ENCODE measurements around the gene PPCDC.

The PPCDC gene

DNA sequence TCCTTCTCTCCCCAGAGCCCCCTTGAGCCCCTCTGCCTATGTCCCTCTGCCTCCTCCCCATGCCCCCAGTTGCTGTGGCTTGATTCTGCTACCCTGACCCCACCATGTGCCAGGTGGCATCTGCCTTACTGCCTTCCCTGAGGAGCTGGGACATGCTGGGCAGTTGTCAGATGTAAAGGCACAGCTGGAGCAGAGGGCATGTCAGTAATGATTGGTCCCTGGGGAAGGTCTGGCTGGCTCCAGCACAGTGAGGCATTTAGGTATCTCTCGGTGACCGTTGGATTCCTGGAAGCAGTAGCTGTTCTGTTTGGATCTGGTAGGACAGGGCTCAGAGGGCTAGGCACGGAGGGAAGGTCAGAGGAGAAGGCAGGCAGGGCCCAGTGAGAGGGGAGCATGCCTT is 3.5 kb upstream of the PPCDC start:
- no peak for DNase-seq

GRCh38 chr15:75021341-75021740 is 2.0 kb upstream of the PPCDC start:
- no peak for DNase-seq

- DNase-seq = no peak
These were observed 608 bp upstream of the PPCDC start for GRCh38 chr15:75022783-75023180.

DNA sequence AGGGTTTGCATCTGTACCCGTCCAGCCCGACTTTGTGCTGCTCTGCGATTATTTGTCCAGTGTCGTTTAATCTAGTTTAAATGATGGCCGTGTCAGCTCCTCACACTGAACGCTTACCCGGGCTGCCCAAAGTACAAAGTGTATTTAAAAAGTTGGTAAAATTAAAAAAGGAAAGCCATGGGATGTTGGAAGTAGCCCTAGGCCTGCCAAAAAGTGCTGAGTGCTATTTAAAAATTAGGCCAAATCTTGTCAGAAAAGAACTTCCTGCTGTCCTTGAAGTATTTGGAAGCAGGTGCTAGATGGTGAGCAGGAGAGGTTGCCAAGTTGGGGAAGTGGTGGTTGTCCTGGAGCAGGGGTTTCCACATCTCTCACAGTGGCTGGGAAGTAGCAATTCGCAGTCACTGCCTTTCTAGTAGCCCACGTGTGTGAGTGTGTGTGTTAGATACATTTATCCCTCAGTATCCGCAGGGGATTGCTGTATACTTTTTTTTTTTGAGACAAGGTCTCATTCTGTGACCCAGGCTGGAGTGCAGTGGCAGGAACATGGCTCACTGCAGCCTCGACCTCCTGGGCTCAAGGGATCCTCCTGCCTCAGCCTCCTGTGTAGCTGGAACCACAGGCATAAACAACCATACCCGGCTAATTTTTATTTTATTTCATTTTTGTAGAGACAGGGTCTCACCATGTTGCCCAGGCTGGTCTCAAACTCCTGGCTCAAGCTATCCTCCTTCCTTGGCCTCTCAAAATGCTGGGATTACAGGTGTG is 664 bp downstream of the PPCDC start:
- DNase-seq = peak in 1 of 2 experiments; percentile 32

GRCh38 chr15:75025107-75025506 is 1.7 kb downstream of the PPCDC start:
- no peak for DNase-seq

- no peak for DNase-seq
These were observed 2.3 kb downstream of the PPCDC start for GRCh38 chr15:75025548-75026260.

DNA sequence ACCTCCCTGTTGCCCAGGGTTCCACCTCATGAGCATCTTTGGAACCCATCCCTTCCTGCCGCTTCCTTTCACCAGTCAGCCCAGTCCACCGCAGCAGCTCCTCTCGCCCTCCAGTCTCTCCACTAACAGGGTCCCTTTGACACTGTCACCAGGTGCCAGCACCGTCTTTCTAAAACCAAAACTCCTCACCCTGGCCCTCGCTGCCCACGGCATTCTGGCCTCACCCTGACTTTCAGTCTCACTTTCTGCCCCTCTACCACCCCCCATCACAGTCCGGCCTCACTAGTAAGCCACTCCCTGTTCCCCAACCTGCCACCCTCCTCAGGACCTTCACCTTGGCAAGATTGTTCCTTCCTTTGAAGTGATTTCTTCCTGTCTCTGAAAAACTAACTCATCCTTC is 4.2 kb downstream of the PPCDC start:
- no peak for DNase-seq

DNA sequence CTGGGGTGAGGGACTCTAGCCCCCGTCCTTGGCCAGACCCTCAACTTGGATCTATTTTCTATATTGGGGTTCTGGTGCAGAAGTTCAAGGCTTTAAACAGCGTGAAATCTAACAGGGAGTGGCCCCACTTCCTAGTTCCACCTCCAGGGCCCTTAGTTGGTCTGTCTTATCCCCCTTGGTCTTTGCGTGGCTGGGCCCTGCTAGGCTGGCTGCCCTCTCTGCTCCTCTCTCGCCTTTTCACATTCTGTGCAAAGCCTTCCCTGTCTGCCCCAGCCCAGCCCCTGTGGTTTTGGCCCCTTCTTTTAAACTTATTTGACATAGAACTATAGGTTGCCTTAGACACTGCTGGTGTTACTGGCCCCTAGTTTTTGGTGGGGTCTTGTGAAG is 5.6 kb downstream of the PPCDC start:
- no peak for DNase-seq

DNA sequence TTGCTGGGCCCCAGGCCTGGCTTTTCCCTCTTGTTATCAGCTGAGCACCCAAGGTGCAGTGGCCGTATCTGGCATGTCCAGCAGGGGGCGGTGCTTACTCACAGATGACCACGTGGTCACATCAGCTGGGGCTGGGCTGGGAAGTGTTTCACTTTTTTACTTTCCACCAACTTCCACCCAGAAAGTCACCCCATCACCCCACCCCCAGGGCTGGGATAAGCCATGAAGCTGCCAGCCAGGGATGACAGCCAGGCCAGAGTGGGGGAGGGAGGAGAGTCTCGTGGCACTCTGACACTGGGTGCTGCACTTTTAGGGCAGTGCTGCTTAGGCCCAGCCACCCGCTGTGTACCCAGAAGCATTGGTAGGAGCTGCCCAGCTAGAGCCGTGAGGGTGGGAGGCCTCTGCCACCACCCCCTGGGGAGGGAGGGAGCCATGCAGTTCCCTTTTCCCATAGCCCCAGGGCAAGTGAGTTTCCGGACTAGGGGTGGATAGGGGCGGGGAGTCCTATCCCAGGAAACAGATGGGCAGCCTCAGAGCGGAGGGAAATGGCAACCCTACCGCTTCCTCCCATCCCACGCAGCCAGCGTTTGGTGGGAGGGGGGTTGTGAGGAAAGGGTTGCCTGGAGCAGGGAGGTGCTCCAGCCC is 6.1 kb downstream of the PPCDC start:
- peak; percentile 60 to 64 for DNase-seq

DNA sequence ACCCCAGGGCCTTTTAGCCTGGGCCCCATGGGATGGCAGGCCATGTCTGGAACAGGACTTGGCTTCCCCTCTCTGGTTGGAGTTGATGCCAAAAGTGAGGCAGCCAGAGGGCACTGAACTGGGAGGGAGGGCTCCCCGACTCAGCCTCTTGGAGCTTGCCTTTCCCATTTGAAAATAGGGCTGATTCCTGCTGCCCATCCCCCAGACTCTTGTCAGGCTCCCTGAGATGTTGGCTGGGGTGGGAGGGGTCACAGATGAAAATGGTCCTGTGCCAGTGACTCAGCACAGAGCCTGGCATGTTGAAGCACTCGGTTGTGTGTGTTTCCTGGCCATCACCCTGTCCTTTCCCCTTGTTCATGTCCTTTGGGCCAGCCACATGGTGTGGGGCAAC is 6.6 kb downstream of the PPCDC start:
- no peak for DNase-seq

GRCh38 chr15:75030424-75030823 is 7.0 kb downstream of the PPCDC start:
- DNase-seq = no peak

- no peak for DNase-seq
These were observed 8.5 kb downstream of the PPCDC start for GRCh38 chr15:75031848-75032247.

GRCh38 chr15:75032395-75032794 is 9.0 kb downstream of the PPCDC start:
- DNase-seq = no peak

- no peak for DNase-seq
These were observed 10.4 kb downstream of the PPCDC start for GRCh38 chr15:75033809-75034208.

- DNase-seq = no peak
These were observed 11.2 kb downstream of the PPCDC start for GRCh38 chr15:75034615-75035014.

GRCh38 chr15:75036212-75036616 is 12.8 kb downstream of the PPCDC start:
- no peak for DNase-seq

DNA sequence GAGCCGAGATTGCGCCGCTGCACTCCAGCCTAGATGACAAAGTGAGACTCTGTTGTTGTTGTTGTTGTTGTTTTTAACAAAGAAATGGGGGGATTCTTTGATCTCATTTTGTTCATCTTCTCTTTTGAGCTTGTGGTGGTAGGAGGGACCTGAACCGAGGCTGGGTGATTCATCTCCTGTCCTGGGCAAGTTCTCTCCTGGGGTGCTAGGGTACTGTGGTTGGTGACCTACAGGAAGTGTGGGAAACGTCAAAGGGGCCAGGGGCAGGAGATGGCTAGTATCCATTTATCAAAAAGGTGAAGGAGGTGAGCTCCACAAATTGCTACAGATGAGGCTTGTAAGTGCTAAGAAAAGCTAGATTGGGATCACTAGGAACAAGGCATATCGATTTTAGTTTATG is 14.3 kb downstream of the PPCDC start:
- no peak for DNase-seq

GRCh38 chr15:75038231-75038630 is 14.8 kb downstream of the PPCDC start:
- DNase-seq = no peak

DNA sequence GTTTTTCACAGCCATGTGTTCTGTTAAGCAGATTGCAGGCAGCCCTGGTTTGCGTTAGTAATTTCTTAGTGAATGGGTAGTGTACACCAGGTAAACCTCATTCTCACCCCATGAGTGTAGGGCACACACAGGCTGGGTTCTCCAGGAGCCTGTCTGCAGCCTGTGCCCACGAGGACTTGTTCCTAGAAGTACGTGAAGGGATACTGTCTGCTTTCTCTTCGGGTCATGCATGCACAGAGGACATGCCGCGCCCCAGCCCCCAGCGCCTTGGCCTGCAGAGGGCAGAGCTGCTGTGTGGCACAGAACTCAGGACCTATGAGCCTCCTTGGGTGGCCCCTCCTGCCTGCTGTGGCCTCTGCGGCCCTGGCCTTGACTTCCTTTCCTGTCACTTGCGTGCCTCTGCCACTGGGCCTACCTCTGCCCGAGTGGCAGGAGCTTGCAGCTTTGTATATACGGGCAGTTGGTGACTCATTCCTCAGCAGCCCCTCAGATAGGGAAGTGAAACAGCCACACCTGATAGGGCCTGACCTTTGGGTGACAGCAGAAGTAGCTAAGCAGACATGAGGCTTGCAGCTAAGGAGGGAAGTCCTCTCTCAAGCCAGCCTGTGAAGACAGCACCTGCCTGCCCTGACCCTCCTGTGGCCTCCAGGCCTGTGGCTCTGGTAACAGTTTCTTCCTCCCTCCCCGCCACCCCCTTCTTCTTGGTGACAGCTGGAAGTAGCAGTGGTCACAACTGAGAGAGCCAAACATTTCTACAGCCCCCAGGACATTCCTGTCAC is 19.5 kb downstream of the PPCDC start:
- DNase-seq = peak; percentile 15 to 39

DNA sequence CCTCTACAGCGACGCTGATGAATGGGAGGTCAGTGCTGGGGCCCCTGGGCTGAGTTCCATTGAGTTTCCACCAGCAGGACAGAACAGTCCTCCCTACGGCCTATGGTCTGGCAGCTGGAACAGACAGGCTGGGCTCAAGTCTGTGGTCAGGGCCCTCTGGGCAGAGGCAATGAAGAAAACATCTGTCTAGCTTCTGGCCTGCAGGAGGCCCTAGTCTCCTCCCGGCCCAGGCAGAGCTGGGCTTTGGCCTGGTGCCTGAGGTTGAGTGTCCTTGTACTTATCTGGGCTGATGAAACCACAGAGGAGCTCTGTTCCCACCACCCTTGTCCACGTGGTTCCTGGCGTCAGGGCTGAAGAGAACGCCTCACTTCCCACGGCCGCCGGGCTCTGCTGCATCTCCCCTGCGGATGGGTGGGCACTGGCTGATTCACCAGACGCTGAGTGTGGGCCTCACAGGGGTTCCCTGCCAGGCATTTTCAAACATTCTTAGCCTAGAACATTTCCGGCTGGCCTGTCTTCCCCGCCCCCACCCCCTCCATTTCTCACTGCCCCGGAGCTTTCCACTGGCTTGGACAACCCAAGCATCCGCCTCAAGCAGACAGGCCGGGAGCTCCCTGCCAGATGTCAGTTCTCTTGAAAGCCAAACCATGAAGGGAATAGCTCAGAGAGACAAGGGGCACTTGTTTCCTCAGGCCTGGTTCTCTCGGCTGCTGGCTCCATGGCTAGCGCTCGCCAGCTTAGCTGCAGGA is 20.3 kb downstream of the PPCDC start:
- DNase-seq = peak in 1 of 2 experiments; percentile 18

DNA sequence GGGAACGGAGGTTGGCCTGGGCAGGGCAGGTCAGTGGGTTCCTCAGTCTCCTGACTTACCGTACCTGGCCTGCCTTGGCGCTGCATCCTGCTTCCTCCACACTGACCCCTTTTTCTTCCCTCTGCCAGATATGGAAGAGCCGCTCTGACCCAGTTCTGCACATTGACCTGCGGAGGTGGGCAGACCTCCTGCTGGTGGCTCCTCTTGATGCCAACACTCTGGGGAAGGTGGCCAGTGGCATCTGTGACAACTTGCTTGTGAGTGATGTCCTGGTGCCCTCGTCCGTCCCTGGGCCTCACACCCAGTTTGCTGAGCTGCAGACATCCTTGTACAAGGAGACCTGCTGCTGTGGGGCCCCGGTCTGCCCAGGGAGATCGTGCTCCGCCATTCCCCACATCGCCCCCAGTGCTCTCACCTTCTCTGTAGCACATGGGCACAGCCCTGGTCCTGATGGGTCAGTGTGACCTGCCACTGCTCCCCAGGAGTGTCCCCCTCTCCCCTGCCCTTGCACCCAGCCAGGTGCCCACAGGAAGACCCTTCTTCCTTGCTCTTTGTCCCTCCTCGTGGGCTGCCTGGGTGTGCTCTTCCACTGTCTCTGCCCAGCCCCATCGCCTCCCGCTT is 21.0 kb downstream of the PPCDC start:
- no peak for DNase-seq
